ENCODE measurements around the gene NPAS3.

The NPAS3 gene

GRCh38 chr14:33642691-33643244, 704.1 kb downstream of the NPAS3 start:
- TF ChIP-seq POLR2AphosphoS5 (IDR thresholded peaks at IDR 0.05; ENCODE audit: low read depth, low read length) (no peak), TAF1 (IDR thresholded peaks at IDR 0.05; ENCODE audit: low read depth, low read length) (no peak), PAX5 (IDR thresholded peaks at IDR 0.05; ENCODE audit: insufficient read depth, low read length, severe bottlenecking) (no peak), SPI1 (IDR thresholded peaks at IDR 0.05; ENCODE audit: low read depth, low read length) (no peak), POLR2A (IDR thresholded peaks at IDR 0.05; ENCODE audit: low read depth, low read length) (no peak), POU2F2 (IDR thresholded peaks at IDR 0.05; ENCODE audit: low read depth, low read length) (no peak)
- no peak for DNase-seq (ENCODE audit: insufficient read length, low spot score)
- no peak for FAIRE-seq

GRCh38 chr14:33643426-33644181, 704.9 kb downstream of the NPAS3 start:
- TF ChIP-seq POLR2A (IDR thresholded peaks at IDR 0.05; ENCODE audit: low read depth, low read length) (no peak), PAX5 (IDR thresholded peaks at IDR 0.05; ENCODE audit: insufficient read depth, low read length, severe bottlenecking) (no peak), POU2F2 (IDR thresholded peaks at IDR 0.05; ENCODE audit: low read depth, low read length) (no peak), TAF1 (IDR thresholded peaks at IDR 0.05; ENCODE audit: low read depth, low read length) (no peak), POLR2AphosphoS5 (IDR thresholded peaks at IDR 0.05; ENCODE audit: low read depth, low read length) (no peak), SPI1 (IDR thresholded peaks at IDR 0.05; ENCODE audit: low read depth, low read length) (no peak)
- FAIRE-seq (no peak), DNase-seq (ENCODE audit: insufficient read length, low spot score) (no peak)

GRCh38 chr14:33646692-33647260, 708.1 kb downstream of the NPAS3 start:
- DNase-seq (ENCODE audit: insufficient read length, low spot score) = no peak
- TF ChIP-seq PAX5 (IDR thresholded peaks at IDR 0.05; ENCODE audit: insufficient read depth, low read length, severe bottlenecking) = no peak
- TF ChIP-seq SPI1 (IDR thresholded peaks at IDR 0.05; ENCODE audit: low read depth, low read length) = no peak
- no peak for TF ChIP-seq POLR2A (IDR thresholded peaks at IDR 0.05; ENCODE audit: low read depth, low read length)
- TF ChIP-seq TAF1 (IDR thresholded peaks at IDR 0.05; ENCODE audit: low read depth, low read length) = no peak
- no peak for TF ChIP-seq POLR2AphosphoS5 (IDR thresholded peaks at IDR 0.05; ENCODE audit: low read depth, low read length)
- TF ChIP-seq POU2F2 (IDR thresholded peaks at IDR 0.05; ENCODE audit: low read depth, low read length) = no peak
- FAIRE-seq = no peak

DNA sequence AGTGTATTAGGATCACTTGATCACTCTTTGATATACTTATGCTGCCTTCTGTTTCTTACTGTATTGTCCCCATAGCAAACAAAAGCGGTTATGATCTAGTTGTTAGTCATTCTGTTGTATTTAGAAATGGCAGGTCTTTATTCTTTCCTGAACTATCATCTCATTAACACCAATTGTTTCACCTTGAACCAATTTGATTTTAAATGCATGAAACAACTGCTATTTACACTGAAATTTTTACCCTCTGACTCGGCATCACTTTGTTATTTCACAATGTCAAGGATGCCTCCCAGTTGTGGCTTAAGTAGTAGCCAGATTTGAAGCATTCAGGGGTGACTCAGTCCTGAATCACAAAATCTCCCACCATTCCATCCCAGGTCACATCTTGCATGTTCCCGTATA, 708.7 kb downstream of the NPAS3 start:
- FAIRE-seq = no peak
- no peak for DNase-seq (ENCODE audit: insufficient read length, low spot score)
- TF ChIP-seq SPI1 (IDR thresholded peaks at IDR 0.05; ENCODE audit: low read depth, low read length) (no peak), TAF1 (IDR thresholded peaks at IDR 0.05; ENCODE audit: low read depth, low read length) (no peak), POLR2A (IDR thresholded peaks at IDR 0.05; ENCODE audit: low read depth, low read length) (no peak), PAX5 (IDR thresholded peaks at IDR 0.05; ENCODE audit: insufficient read depth, low read length, severe bottlenecking) (no peak)

- no peak for FAIRE-seq
- no peak for DNase-seq (ENCODE audit: insufficient read length, low spot score)
- TF ChIP-seq PAX5 (IDR thresholded peaks at IDR 0.05; ENCODE audit: insufficient read depth, low read length, severe bottlenecking) (no peak), POU2F2 (IDR thresholded peaks at IDR 0.05; ENCODE audit: low read depth, low read length) (no peak), POLR2AphosphoS5 (IDR thresholded peaks at IDR 0.05; ENCODE audit: low read depth, low read length) (no peak), POLR2A (IDR thresholded peaks at IDR 0.05; ENCODE audit: low read depth, low read length) (no peak), SPI1 (IDR thresholded peaks at IDR 0.05; ENCODE audit: low read depth, low read length) (no peak), TAF1 (IDR thresholded peaks at IDR 0.05; ENCODE audit: low read depth, low read length) (no peak)
Observed at GRCh38 chr14:33650430-33650829, 711.8 kb downstream of the NPAS3 start.

GRCh38 chr14:33652566-33653307, 714.1 kb downstream of the NPAS3 start:
- no peak for DNase-seq (ENCODE audit: insufficient read length, low spot score)
- FAIRE-seq = no peak
- TF ChIP-seq POU2F2 (IDR thresholded peaks at IDR 0.05; ENCODE audit: low read depth, low read length) = no peak
- TF ChIP-seq SPI1 (IDR thresholded peaks at IDR 0.05; ENCODE audit: low read depth, low read length) = no peak
- no peak for TF ChIP-seq TAF1 (IDR thresholded peaks at IDR 0.05; ENCODE audit: low read depth, low read length)
- TF ChIP-seq PAX5 (IDR thresholded peaks at IDR 0.05; ENCODE audit: insufficient read depth, low read length, severe bottlenecking) = no peak
- no peak for TF ChIP-seq POLR2A (IDR thresholded peaks at IDR 0.05; ENCODE audit: low read depth, low read length)
- no peak for TF ChIP-seq POLR2AphosphoS5 (IDR thresholded peaks at IDR 0.05; ENCODE audit: low read depth, low read length)

DNA sequence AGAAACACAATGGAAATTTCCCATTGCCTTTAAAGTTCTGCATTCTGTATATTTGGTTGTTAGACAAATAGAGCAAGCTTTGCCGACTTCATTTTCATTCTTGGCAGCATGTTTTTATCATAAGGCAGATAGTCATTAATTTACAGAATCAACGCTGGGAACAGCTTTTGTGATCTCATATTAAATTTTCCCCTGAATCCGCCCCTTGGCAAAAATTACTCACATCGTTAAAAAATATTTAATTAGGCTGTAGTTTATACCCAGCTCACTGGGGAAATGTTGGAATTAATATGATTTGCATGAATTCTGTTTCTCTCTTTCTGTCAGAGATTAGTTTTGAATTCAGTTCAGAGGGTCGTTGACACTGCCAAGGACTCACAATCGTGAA, 714.6 kb downstream of the NPAS3 start:
- FAIRE-seq (no peak), DNase-seq (ENCODE audit: insufficient read length, low spot score) (no peak)
- TF ChIP-seq POLR2AphosphoS5 (IDR thresholded peaks at IDR 0.05; ENCODE audit: low read depth, low read length) (no peak), PAX5 (IDR thresholded peaks at IDR 0.05; ENCODE audit: insufficient read depth, low read length, severe bottlenecking) (no peak), POLR2A (IDR thresholded peaks at IDR 0.05; ENCODE audit: low read depth, low read length) (no peak), SPI1 (IDR thresholded peaks at IDR 0.05; ENCODE audit: low read depth, low read length) (no peak), TAF1 (IDR thresholded peaks at IDR 0.05; ENCODE audit: low read depth, low read length) (no peak), POU2F2 (IDR thresholded peaks at IDR 0.05; ENCODE audit: low read depth, low read length) (no peak)

DNA sequence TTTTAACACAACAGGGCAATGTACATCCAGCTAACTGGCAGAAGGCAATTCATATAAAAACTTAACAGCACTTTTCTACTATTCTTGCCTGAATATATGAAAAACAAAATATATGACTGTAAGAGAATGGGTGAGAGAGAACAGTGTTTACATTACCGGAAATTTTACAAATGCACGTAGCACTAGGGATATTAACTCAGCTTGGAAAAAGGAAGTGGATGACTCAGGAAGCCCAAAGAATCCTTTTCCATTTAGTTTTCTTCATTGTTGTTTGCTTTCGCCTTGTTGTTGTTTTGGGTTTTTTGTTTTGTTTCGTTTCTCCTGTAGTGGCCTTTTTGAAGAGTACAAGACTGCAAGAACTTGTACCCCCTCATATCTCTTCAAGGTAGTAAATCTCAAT, 716.7 kb downstream of the NPAS3 start:
- FAIRE-seq = no peak
- no peak for DNase-seq (ENCODE audit: insufficient read length, low spot score)
- TF ChIP-seq PAX5 (IDR thresholded peaks at IDR 0.05; ENCODE audit: insufficient read depth, low read length, severe bottlenecking) = no peak

DNA sequence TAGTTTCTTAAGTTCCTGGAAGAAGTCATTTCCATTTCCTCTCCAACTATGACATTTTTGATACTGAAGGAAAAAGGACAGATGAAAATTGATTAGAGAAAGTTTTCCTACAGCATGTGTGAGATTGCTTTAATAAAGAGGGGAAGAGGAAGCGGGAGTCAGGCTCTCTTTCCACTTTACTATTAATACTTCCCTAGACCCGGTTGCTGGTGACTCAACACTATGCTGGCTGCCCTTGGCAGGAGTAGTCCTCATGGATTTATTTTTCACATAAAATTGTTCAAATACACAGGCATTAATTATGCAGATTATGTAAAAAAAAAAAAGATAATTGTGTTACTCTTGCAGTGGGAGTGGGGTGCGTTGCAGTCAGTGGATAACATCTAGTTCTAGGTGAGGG, 718.8 kb downstream of the NPAS3 start:
- TF ChIP-seq POU2F2 (IDR thresholded peaks at IDR 0.05; ENCODE audit: low read depth, low read length) = no peak
- TF ChIP-seq TAF1 (IDR thresholded peaks at IDR 0.05; ENCODE audit: low read depth, low read length) = no peak
- TF ChIP-seq SPI1 (IDR thresholded peaks at IDR 0.05; ENCODE audit: low read depth, low read length) = no peak
- no peak for TF ChIP-seq POLR2A (IDR thresholded peaks at IDR 0.05; ENCODE audit: low read depth, low read length)
- TF ChIP-seq PAX5 (IDR thresholded peaks at IDR 0.05; ENCODE audit: insufficient read depth, low read length, severe bottlenecking) = no peak
- TF ChIP-seq POLR2AphosphoS5 (IDR thresholded peaks at IDR 0.05; ENCODE audit: low read depth, low read length) = no peak
- FAIRE-seq (no peak), DNase-seq (ENCODE audit: insufficient read length, low spot score) (no peak)
